ENCODE measurements around the gene SEC22C. TPM values are rescaled to one million over a fixed set of nuclear protein-coding genes. Genes with fewer than 3 reads are reported as not detected.

The SEC22C gene
- total RNA-seq, 1 donor from 2014 or later, result 48.6 TPM

DNA sequence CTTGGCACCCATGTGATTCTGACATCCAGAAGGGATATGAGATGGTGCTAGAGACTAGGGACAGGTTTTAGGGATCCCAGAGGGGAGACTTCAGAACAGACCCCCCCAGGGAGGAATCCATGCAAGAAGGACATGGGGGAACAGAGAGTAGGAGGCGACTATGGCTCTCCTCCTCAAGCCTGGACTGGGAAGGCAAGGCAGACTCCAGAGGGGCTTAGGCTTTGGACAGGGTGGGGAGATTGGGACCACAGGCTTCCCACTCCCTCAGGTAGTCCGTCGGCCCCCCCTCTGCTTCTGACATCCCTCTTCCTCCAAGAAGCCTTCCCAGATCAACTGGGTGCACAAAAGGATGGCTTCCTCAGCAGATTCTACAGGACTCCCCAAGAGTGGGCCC lies 82.3 kb downstream of the SEC22C start:
- no peak for DNase-seq (ENCODE audit: low spot score)
- Histone ChIP-seq H2AFZ (replicated peaks) (no peak overlapping the region), H4K20me1 (ENCODE audit: low read depth) (peaks cover 4% of the 10 kb centered on the region), H3K9ac (no peak overlapping the region), H3K27ac (no peak overlapping the region), H3K27me3 (peaks cover 70% of the 10 kb centered on the region), H3K79me2 (ENCODE audit: low read depth) (no peaks in the 10 kb centered on the region), H3K4me1 (peaks cover 9% of the 10 kb centered on the region), H3K4me2 (no peak overlapping the region), H3K9me3 (ENCODE audit: low read depth) (no peaks in the 10 kb centered on the region), H3K36me3 (no peaks in the 10 kb centered on the region), H3K4me3 (no peak overlapping the region), H3F3A (ENCODE audit: low read depth) (peaks cover 6% of the 10 kb centered on the region)
- peaks cover 27% of the 10 kb centered on the region for H3K4me1 Mint-ChIP-seq
- no peak for TF ChIP-seq EZH2phosphoT487 (IDR thresholded peaks at IDR 0.05)
- TF ChIP-seq, protein P1, sequence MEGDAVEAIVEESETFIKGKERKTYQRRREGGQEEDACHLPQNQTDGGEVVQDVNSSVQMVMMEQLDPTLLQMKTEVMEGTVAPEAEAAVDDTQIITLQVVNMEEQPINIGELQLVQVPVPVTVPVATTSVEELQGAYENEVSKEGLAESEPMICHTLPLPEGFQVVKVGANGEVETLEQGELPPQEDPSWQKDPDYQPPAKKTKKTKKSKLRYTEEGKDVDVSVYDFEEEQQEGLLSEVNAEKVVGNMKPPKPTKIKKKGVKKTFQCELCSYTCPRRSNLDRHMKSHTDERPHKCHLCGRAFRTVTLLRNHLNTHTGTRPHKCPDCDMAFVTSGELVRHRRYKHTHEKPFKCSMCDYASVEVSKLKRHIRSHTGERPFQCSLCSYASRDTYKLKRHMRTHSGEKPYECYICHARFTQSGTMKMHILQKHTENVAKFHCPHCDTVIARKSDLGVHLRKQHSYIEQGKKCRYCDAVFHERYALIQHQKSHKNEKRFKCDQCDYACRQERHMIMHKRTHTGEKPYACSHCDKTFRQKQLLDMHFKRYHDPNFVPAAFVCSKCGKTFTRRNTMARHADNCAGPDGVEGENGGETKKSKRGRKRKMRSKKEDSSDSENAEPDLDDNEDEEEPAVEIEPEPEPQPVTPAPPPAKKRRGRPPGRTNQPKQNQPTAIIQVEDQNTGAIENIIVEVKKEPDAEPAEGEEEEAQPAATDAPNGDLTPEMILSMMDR (IDR thresholded peaks at IDR 0.05), result no peak
- no peak for TF ChIP-seq EZH2 (IDR thresholded peaks at IDR 0.05)
- H3K27me3 Mint-ChIP-seq (ENCODE audit: insufficient read depth, low read depth), result peaks cover 57% of the 10 kb centered on the region
- H3K27ac Mint-ChIP-seq, result no peak overlapping the region
- no peaks in the 10 kb centered on the region for H3K36me3 Mint-ChIP-seq
- H3K9me3 Mint-ChIP-seq, result peaks cover 2% of the 10 kb centered on the region
- peak overlapping the region; percentile 74 for H3K4me3 Mint-ChIP-seq

DNA sequence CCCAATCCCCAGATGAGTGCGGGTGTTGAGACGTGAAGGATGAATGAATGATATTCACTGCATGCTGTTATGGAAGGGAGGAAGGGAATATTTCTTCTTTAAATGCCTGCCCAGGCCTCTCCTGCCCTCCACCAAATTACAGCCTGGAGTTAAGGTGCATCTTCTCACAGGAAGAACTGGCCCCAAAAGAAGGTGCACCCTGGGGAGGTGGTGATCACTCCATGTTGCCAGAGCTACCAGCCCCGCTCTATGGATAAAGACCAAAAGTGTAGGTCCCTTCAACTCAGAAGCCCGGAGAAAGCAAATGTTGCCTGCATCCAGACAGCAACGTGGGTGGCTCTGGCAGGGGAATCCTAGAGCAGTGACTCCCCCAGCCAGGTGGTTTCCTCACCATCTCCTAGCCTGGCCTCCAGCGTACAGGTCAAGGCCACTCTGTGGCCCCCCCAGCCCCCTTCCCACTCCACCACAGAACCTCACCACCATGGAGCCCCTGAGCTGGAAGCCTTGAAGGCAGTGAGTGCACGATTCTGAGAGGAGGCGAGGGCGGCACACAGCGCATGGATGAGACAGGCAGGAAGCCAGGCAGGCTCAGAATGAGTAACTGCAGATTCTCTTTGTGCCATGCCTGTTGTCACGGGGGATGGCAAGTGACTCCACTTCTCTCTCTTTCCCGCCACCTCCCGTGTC lies 82.8 kb downstream of the SEC22C start:
- Mint-ChIP-seq H3K9me3 (peaks cover 2% of the 10 kb centered on the region), H3K4me1 (peaks cover 27% of the 10 kb centered on the region), H3K27ac (no peak overlapping the region), H3K27me3 (ENCODE audit: insufficient read depth, low read depth) (peaks cover 53% of the 10 kb centered on the region), H3K36me3 (no peaks in the 10 kb centered on the region), H3K4me3 (no peak overlapping the region)
- no peaks in the 10 kb centered on the region for H3K79me2 ChIP-seq (ENCODE audit: low read depth)
- H4K20me1 ChIP-seq (ENCODE audit: low read depth), result peaks cover 4% of the 10 kb centered on the region
- H2AFZ ChIP-seq (replicated peaks), result no peak overlapping the region
- H3K9ac ChIP-seq, result no peak overlapping the region
- no peaks in the 10 kb centered on the region for H3K9me3 ChIP-seq (ENCODE audit: low read depth)
- no peak overlapping the region for H3K4me3 ChIP-seq
- no peak overlapping the region for H3K27ac ChIP-seq
- TF ChIP-seq EZH2 (IDR thresholded peaks at IDR 0.05) (no peak), EZH2phosphoT487 (IDR thresholded peaks at IDR 0.05) (no peak)
- TF ChIP-seq, protein P1 (IDR thresholded peaks at IDR 0.05), result no peak
- H3K36me3 ChIP-seq, result no peaks in the 10 kb centered on the region
- no peak for DNase-seq (ENCODE audit: low spot score)
- no peak overlapping the region for H3K4me2 ChIP-seq
- H3K4me1 ChIP-seq, result peaks cover 9% of the 10 kb centered on the region
- H3K27me3 ChIP-seq, result peaks cover 68% of the 10 kb centered on the region
- H3F3A ChIP-seq (ENCODE audit: low read depth), result peaks cover 6% of the 10 kb centered on the region

DNA sequence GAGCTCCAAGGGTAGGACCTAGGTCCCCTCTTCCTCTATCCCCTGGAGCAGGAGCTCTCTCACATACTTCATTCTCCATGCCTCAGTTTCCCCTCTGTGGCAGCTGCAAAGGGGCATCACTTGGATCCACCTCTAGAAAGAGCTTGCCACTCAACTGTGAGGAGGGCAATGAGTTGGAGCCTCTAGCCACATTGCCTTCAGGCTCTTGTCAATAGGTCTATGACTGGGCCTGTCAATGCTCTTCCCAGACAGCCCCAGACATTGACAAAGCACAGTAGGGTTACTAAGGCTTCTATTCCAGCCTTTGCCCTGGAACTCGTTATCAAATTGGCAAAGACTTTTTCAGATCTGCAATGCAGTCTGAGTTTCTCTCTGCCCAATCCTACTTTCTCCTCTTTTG lies 83.7 kb downstream of the SEC22C start:
- TF ChIP-seq EZH2phosphoT487 (IDR thresholded peaks at IDR 0.05) (no peak), EZH2 (IDR thresholded peaks at IDR 0.05) (no peak)
- TF ChIP-seq, protein P1 (IDR thresholded peaks at IDR 0.05), result no peak
- Histone ChIP-seq H3K27ac (no peak overlapping the region), H3K9ac (no peak overlapping the region), H3K36me3 (no peaks in the 10 kb centered on the region), H4K20me1 (ENCODE audit: low read depth) (no peaks in the 10 kb centered on the region), H3K9me3 (ENCODE audit: low read depth) (no peaks in the 10 kb centered on the region), H3K4me1 (peaks cover 9% of the 10 kb centered on the region), H3K4me3 (no peak overlapping the region), H3K4me2 (no peak overlapping the region), H3K27me3 (peaks cover 59% of the 10 kb centered on the region), H2AFZ (replicated peaks) (no peak overlapping the region), H3F3A (ENCODE audit: low read depth) (peaks cover 6% of the 10 kb centered on the region), H3K79me2 (ENCODE audit: low read depth) (no peaks in the 10 kb centered on the region)
- H3K4me3 Mint-ChIP-seq, result no peak overlapping the region
- peaks cover 26% of the 10 kb centered on the region for H3K4me1 Mint-ChIP-seq
- no peak for DNase-seq (ENCODE audit: low spot score)
- no peak overlapping the region for H3K27ac Mint-ChIP-seq
- no peaks in the 10 kb centered on the region for H3K9me3 Mint-ChIP-seq
- H3K27me3 Mint-ChIP-seq (ENCODE audit: insufficient read depth, low read depth), result peaks cover 45% of the 10 kb centered on the region
- H3K36me3 Mint-ChIP-seq, result no peaks in the 10 kb centered on the region

Other genes starting within 250 kb of the SEC22C start
- gene LYZL4, start 171.4 kb downstream of the SEC22C start, total RNA-seq (ENCODE audit: low replicate concordance), result not detected in 2 replicates
- gene VIPR1, start 79.3 kb downstream of the SEC22C start, total RNA-seq (ENCODE audit: low replicate concordance), result 1.4 and 2.9 TPM in 2 replicates
- gene SS18L2, start 8.9 kb upstream of the SEC22C start, total RNA-seq (ENCODE audit: low replicate concordance), result 58.4 and 108 TPM in 2 replicates
- gene NKTR, start 18.7 kb upstream of the SEC22C start, total RNA-seq (ENCODE audit: low replicate concordance), result 127 and 190 TPM in 2 replicates
- gene ZBTB47, start 71.7 kb upstream of the SEC22C start, total RNA-seq (ENCODE audit: low replicate concordance), result 4.4 and 5.7 TPM in 2 replicates
- gene KLHL40, start 103.6 kb upstream of the SEC22C start, total RNA-seq (ENCODE audit: low replicate concordance), result not detected in 2 replicates
- gene HHATL, start 120.8 kb upstream of the SEC22C start, total RNA-seq (ENCODE audit: low replicate concordance), result not detected in 2 replicates
- gene CCDC13, start 191.3 kb upstream of the SEC22C start, total RNA-seq (ENCODE audit: low replicate concordance), result 1.1 TPM in 1 of 2 replicates, not detected in the other
- gene HIGD1A, start 222.5 kb upstream of the SEC22C start, total RNA-seq (ENCODE audit: low replicate concordance), result 110 and 181 TPM in 2 replicates
- gene ACKR2, start 227.5 kb upstream of the SEC22C start, total RNA-seq (ENCODE audit: low replicate concordance), result not detected in 2 replicates

Measured in neural progenitor cell (in vitro differentiated cells).